Endothelial cell of umbilical vein (primary cell): ENCODE results near the gene ANKS1A. TPM values are rescaled to one million over a fixed set of nuclear protein-coding genes. Genes with fewer than 3 reads are reported as not detected.

Experiments used
- BruUV-seq: library from RNA; stranded (reverse); fragments of 400-500 nt; replicated peaks from 2 replicates; lab custom pipeline; 2021; lab: Mats Ljungman, UMichigan
- CTCF ChIA-PET: fragments of 300-600, 350-600 bp; sonication (Branson Sonifier 250); formaldehyde crosslinking; loops from one replicate; lab custom pipeline; 2021; ENCODE audit warnings: antibody characterized with exemption, inconsistent platforms; lab: Charles Lee
- POLR2A ChIA-PET: fragments of 300-600, 350-600 bp; sonication (Branson Sonifier 250); formaldehyde crosslinking; loops from one replicate; lab custom pipeline; 2021; ENCODE audit warnings: antibody characterized with exemption, inconsistent platforms; lab: Charles Lee
- DNase-seq: peaks from one replicate; pipeline ENCODE4 v3.0.0-alpha.2; 2011; ENCODE audit warnings: low read depth, low spot score
- FAIRE-seq: peaks from 2 replicates; lab custom pipeline; 2011; peaks lifted over from hg19 to GRCh38; lab: Jason Lieb, UNC
- H2AFZ ChIP-seq: 2 replicates; pipeline ENCODE4 v1.6.0; 2012; ENCODE audit warnings: low read depth, low read length, control low read depth, inconsistent platforms
- H3K27ac ChIP-seq: 2 replicates; pipeline ENCODE4 v1.5.1; 2011; ENCODE audit warnings: low read depth, mild to moderate bottlenecking, control low read depth, low read length, moderate library complexity; ENCODE audit not compliant: insufficient read depth
- H3K27me3 ChIP-seq, 2 experiments: 2 replicates each; pipeline versions ENCODE4 v1.6.0 to v1.6.1; 2011; ENCODE audit warnings: low read length in 2 of 2, mixed read lengths in 1 of 2; ENCODE audit not compliant: control insufficient read depth in 2 of 2, insufficient read depth in 2 of 2
- H3K36me3 ChIP-seq, 2 experiments: 2 replicates in 1 of 2; 3 replicates in 1 of 2; pipeline ENCODE4 v1.5.1; 2011; ENCODE audit warnings: low read length in 2 of 2, mild to moderate bottlenecking in 1 of 2, moderate library complexity in 1 of 2; ENCODE audit not compliant: control insufficient read depth in 2 of 2, insufficient read depth in 2 of 2; ENCODE audit errors: extremely low read depth in 1 of 2
- H3K4me1 ChIP-seq: 3 replicates; pipeline ENCODE4 v1.5.1; 2011; ENCODE audit warnings: mild to moderate bottlenecking, low read length; ENCODE audit not compliant: control insufficient read depth, insufficient read depth; ENCODE audit errors: extremely low read depth
- H3K4me2 ChIP-seq: 2 replicates; pipeline ENCODE4 v1.6.1; 2011; ENCODE audit warnings: low read length, control low read depth, mixed read lengths; ENCODE audit not compliant: insufficient read depth
- H3K4me3 ChIP-seq, 3 experiments: fragments of 200-600 bp in 1 of 3; sonication (generic), shearing (Covaris generic) in 1 of 3; replicated peaks in 1 of 3; 2 replicates each; pipeline ENCODE4 v1.5.1; 2011 to 2016; ENCODE audit warnings: control low read depth in 3 of 3, low read length in 3 of 3, mild to moderate bottlenecking in 2 of 3, inconsistent platforms in 1 of 3, low read depth in 1 of 3, moderate library complexity in 1 of 3; ENCODE audit not compliant: insufficient read depth in 1 of 3
- H3K79me2 ChIP-seq: 2 replicates; pipeline ENCODE4 v1.6.0; 2012; ENCODE audit warnings: low read length, inconsistent platforms; ENCODE audit not compliant: control insufficient read depth, insufficient read depth
- H3K9ac ChIP-seq: replicated peaks from 2 replicates; pipeline ENCODE3; 2011; ENCODE audit warnings: low read length, control low read depth; ENCODE audit not compliant: insufficient read depth; ENCODE audit errors: extremely low read depth
- H3K9me1 ChIP-seq: replicated peaks from 3 replicates; pipeline ENCODE4 v1.6.0; 2011; ENCODE audit warnings: mild to moderate bottlenecking, low read length; ENCODE audit not compliant: control insufficient read depth, insufficient read depth; ENCODE audit errors: extremely low read depth
- H3K9me3 ChIP-seq: replicated peaks from 2 replicates; pipeline ENCODE4 v1.5.1; 2012; ENCODE audit warnings: low read length, inconsistent platforms; ENCODE audit not compliant: control insufficient read depth, insufficient read depth
- H4K20me1 ChIP-seq: replicated peaks from 2 replicates; pipeline ENCODE3; 2011; ENCODE audit warnings: mild to moderate bottlenecking, low read length; ENCODE audit not compliant: control insufficient read depth, insufficient read depth; ENCODE audit errors: extremely low read depth
- CTCF ChIP-seq, 2 donors: IDR thresholded peaks; 1 replicate in 1 of 2; 2 replicates in 1 of 2; pipeline ENCODE4 v1.5.1; 2011; ENCODE audit warnings: low read length in 2 of 2, mild to moderate bottlenecking in 2 of 2, moderate library complexity in 2 of 2, control low read depth in 1 of 2, inconsistent platforms in 1 of 2, low read depth in 1 of 2; ENCODE audit not compliant: insufficient read depth in 1 of 2; ENCODE audit errors: extremely low read depth in 1 of 2
- POLR2A ChIP-seq: IDR thresholded peaks from 2 replicates; pipeline ENCODE4 v1.6.1; 2012; ENCODE audit warnings: low read depth, mild to moderate bottlenecking, control low read depth, low read length
- dilution Hi-C: fragments of 300-500 bp; cut with MboI; formaldehyde crosslinking; loops from one replicate; pipeline ENCODE4 v1.15.0; 2019; ENCODE audit warnings: low sequenced_read_pairs; ENCODE audit not compliant: extremely low pct_ligation_motif_present
- intact Hi-C: fragments of 100-400 bp; cut with micrococcal nuclease; formaldehyde crosslinking; loops from one replicate; pipeline ENCODE4 v1.10.0; 2022
- polyA plus RNA-seq, 4 experiments: library from polyadenylated mRNA; depleted of rRNA in 3 of 4; stranded (reverse) in 3 of 4; unstranded in 1 of 4; fragments of >200 nt; gene quantifications; 2 replicates each; pipeline versions ENCODE4 v1.2.1 to v1.2.3, GENCODE V29; 2011 to 2012; ENCODE audit warnings: missing spikeins in 1 of 4
- total RNA-seq: library from RNA; stranded (reverse); gene quantifications from 2 replicates; pipeline ENCODE4 v1.2.3, GENCODE V29; 2021

Gene ANKS1A
- total and polyA plus RNA-seq, 2 donors (not counting 3 experiments of a cell fraction or from before 2014, with no cell fraction given), result 8.9 to 26.1 TPM

GRCh38 chr6:35037664-35038038, 148.6 kb downstream of the ANKS1A start:
- no peak overlapping the region for H3K4me2 ChIP-seq
- H3K4me3 ChIP-seq, result no peak overlapping the region
- no peak overlapping the region for H3K9ac ChIP-seq
- no peaks in the 10 kb centered on the region for H3K79me2 ChIP-seq
- H3K4me1 ChIP-seq, result peaks cover 34% of the 10 kb centered on the region
- H3K9me3 ChIP-seq, result no peaks in the 10 kb centered on the region
- dilution Hi-C loops (no loop called here), intact Hi-C loops (no loop called here)
- no peak for DNase-seq
- no peak overlapping the region for H2AFZ ChIP-seq
- H3K27ac ChIP-seq, result no peak overlapping the region
- no peaks in the 10 kb centered on the region for H3K9me1 ChIP-seq
- BruUV-seq, result no TSS peak
- no peak for FAIRE-seq
- ChIA-PET POLR2A (no interaction called here), CTCF (no interaction called here)
- H3K27me3 ChIP-seq, result no peaks in the 10 kb centered on the region
- H3K36me3 ChIP-seq, result no peaks in the 10 kb centered on the region
- no peaks in the 10 kb centered on the region for H4K20me1 ChIP-seq
- no peak for TF ChIP-seq CTCF (IDR thresholded peaks at IDR 0.05; ENCODE audit: extremely low read depth in 1 of 2, insufficient read depth in 1 of 2, low read depth in 1 of 2, low read length in 2 of 2)

GRCh38 chr6:35038076-35038475, 149.0 kb downstream of the ANKS1A start:
- Histone ChIP-seq H3K9ac (no peak overlapping the region), H3K4me3 (no peak overlapping the region), H4K20me1 (no peaks in the 10 kb centered on the region), H3K36me3 (no peaks in the 10 kb centered on the region), H2AFZ (no peak overlapping the region), H3K4me1 (peaks cover 36% of the 10 kb centered on the region), H3K27me3 (no peaks in the 10 kb centered on the region), H3K9me3 (no peaks in the 10 kb centered on the region), H3K79me2 (no peaks in the 10 kb centered on the region), H3K27ac (no peak overlapping the region), H3K4me2 (no peak overlapping the region), H3K9me1 (no peaks in the 10 kb centered on the region)
- FAIRE-seq (no peak), DNase-seq (no peak)
- BruUV-seq, result no TSS peak
- intact Hi-C loops, result no loop called here
- no peak for TF ChIP-seq POLR2A
- ChIA-PET CTCF (no interaction called here), POLR2A (no interaction called here)
- dilution Hi-C loops, result no loop called here
